Measurements from ENCODE around the gene GPR150.

- TF ChIP-seq PREB (CRISPR knock-in tag; IDR thresholded peaks at IDR 0.05) (no peak), MNT (conservative IDR thresholded peaks at IDR 0.05) (no peak), MAFK (IDR thresholded peaks at IDR 0.05; ENCODE audit: low read length) (no peak), TCF7 (IDR thresholded peaks at IDR 0.05; ENCODE audit: borderline replicate concordance) (no peak), CHD4 (IDR thresholded peaks at IDR 0.05; ENCODE audit: insufficient read depth, insufficient replicate concordance, low read depth, low read length, poor library complexity, severe bottlenecking) (no peak), FOXK1 (CRISPR knock-in tag; IDR thresholded peaks at IDR 0.05; ENCODE audit: borderline replicate concordance) (no peak), FOXP4 (CRISPR knock-in tag; IDR thresholded peaks at IDR 0.05; ENCODE audit: borderline replicate concordance) (no peak), SRSF1 (IDR thresholded peaks at IDR 0.05; ENCODE audit: low read depth, low read length) (no peak), SRF (CRISPR knock-in tag; IDR thresholded peaks at IDR 0.05) (no peak), CAMTA2 (CRISPR knock-in tag; conservative IDR thresholded peaks at IDR 0.05) (no peak), HBP1 (CRISPR knock-in tag; IDR thresholded peaks at IDR 0.05) (no peak), HNRNPL (IDR thresholded peaks at IDR 0.05; ENCODE audit: low read depth, low read length) (no peak), POLR2AphosphoS2 (IDR thresholded peaks at IDR 0.05; ENCODE audit: low read length) (no peak)
Observed at GRCh38 chr5:95590880-95591279, 29.0 kb upstream of the GPR150 start.
